Osteocyte (in vitro differentiated cells): ENCODE data around the gene MYO1D. TPM values are rescaled to one million over a fixed set of nuclear protein-coding genes. Genes with fewer than 3 reads are reported as not detected.

Source experiments
- DNase-seq: peaks from one replicate; pipeline ENCODE4 v3.0.0; 2021; ENCODE audit warnings: mixed read lengths; ENCODE audit not compliant: unreplicated experiment; ENCODE audit errors: extremely low spot score
- H3K27ac Mint-ChIP-seq: one replicate; pipeline ENCODE4 v1.8.0; 2021; ENCODE audit warnings: mild to moderate bottlenecking, mixed read lengths; ENCODE audit not compliant: unreplicated experiment
- H3K27me3 Mint-ChIP-seq: one replicate; pipeline ENCODE4 v1.8.0; 2021; ENCODE audit warnings: mixed read lengths; ENCODE audit not compliant: unreplicated experiment
- H3K36me3 Mint-ChIP-seq: one replicate; pipeline ENCODE4 v1.8.0; 2021; ENCODE audit warnings: mixed read lengths; ENCODE audit not compliant: unreplicated experiment
- H3K4me1 Mint-ChIP-seq: one replicate; pipeline ENCODE4 v1.8.0; 2021; ENCODE audit warnings: mixed read lengths; ENCODE audit not compliant: unreplicated experiment
- H3K4me3 Mint-ChIP-seq: one replicate; pipeline ENCODE4 v1.8.0; 2021; ENCODE audit warnings: mild to moderate bottlenecking, moderate library complexity, mixed read lengths; ENCODE audit not compliant: unreplicated experiment
- H3K9me3 Mint-ChIP-seq: one replicate; pipeline ENCODE4 v1.8.0; 2021; ENCODE audit warnings: mixed read lengths; ENCODE audit not compliant: unreplicated experiment
- CTCF ChIP-seq: fragments of 200-600 bp; sonication (generic); IDR thresholded peaks from 2 replicates; pipeline ENCODE4 v1.5.0; 2021; ENCODE audit warnings: antibody characterized with exemption, mild to moderate bottlenecking, moderate library complexity
- total RNA-seq: library from RNA; stranded (reverse); gene quantifications from 2 replicates; pipeline ENCODE4 v1.2.1, GENCODE V29; 2021

Gene MYO1D
- total RNA-seq, 1 donor from 2014 or later: 19.1 TPM

- DNase-seq: no peak
- H3K27me3 Mint-ChIP-seq: peaks cover 11% of the 10 kb centered on the region
- no peaks in the 10 kb centered on the region for H3K9me3 Mint-ChIP-seq
- no peak overlapping the region for H3K4me3 Mint-ChIP-seq
- H3K27ac Mint-ChIP-seq: no peak overlapping the region
- H3K4me1 Mint-ChIP-seq: no peaks in the 10 kb centered on the region
- H3K36me3 Mint-ChIP-seq: no peaks in the 10 kb centered on the region
- TF ChIP-seq CTCF: no peak
Measured at GRCh38 chr17:32917842-32918241, 40.9 kb upstream of the MYO1D start.

GRCh38 chr17:32917081-32917480 is 40.2 kb upstream of the MYO1D start:
- Mint-ChIP-seq H3K27ac (no peak overlapping the region), H3K4me1 (peaks cover 6% of the 10 kb centered on the region), H3K4me3 (no peak overlapping the region), H3K36me3 (no peaks in the 10 kb centered on the region), H3K9me3 (no peaks in the 10 kb centered on the region), H3K27me3 (peaks cover 11% of the 10 kb centered on the region)
- TF ChIP-seq CTCF: no peak
- no peak for DNase-seq

GRCh38 chr17:32916134-32916533 is 39.2 kb upstream of the MYO1D start:
- no peak overlapping the region for H3K27ac Mint-ChIP-seq
- no peak for TF ChIP-seq CTCF
- H3K4me3 Mint-ChIP-seq: no peak overlapping the region
- H3K36me3 Mint-ChIP-seq: no peaks in the 10 kb centered on the region
- DNase-seq: no peak
- H3K9me3 Mint-ChIP-seq: no peaks in the 10 kb centered on the region
- peaks cover 7% of the 10 kb centered on the region for H3K4me1 Mint-ChIP-seq
- H3K27me3 Mint-ChIP-seq: peaks cover 11% of the 10 kb centered on the region

- Mint-ChIP-seq H3K36me3 (no peaks in the 10 kb centered on the region), H3K4me1 (peaks cover 7% of the 10 kb centered on the region), H3K27ac (no peak overlapping the region), H3K9me3 (no peaks in the 10 kb centered on the region), H3K4me3 (no peak overlapping the region), H3K27me3 (peaks cover 11% of the 10 kb centered on the region)
- no peak for DNase-seq
- no peak for TF ChIP-seq CTCF
Measured at GRCh38 chr17:32915245-32915644, 38.3 kb upstream of the MYO1D start.

GRCh38 chr17:32914181-32914580 is 37.3 kb upstream of the MYO1D start:
- no peak overlapping the region for H3K27ac Mint-ChIP-seq

More at GRCh38 chr17:32914181-32914580, 37.3 kb upstream of the MYO1D start:
- no peak for DNase-seq
- no peaks in the 10 kb centered on the region for H3K9me3 Mint-ChIP-seq
- no peak overlapping the region for H3K4me3 Mint-ChIP-seq
- H3K36me3 Mint-ChIP-seq: no peaks in the 10 kb centered on the region
- no peak for TF ChIP-seq CTCF
- H3K4me1 Mint-ChIP-seq: peaks cover 7% of the 10 kb centered on the region
- H3K27me3 Mint-ChIP-seq: peaks cover 11% of the 10 kb centered on the region
